ENCODE results near the gene TAF1B. TPM values are rescaled to one million over a fixed set of nuclear protein-coding genes. Genes with fewer than 3 reads are reported as not detected.

The TAF1B gene
- total and polyA plus RNA-seq, 2 donors from 2014 or later, result 8.8 to 27.7 TPM

DNA sequence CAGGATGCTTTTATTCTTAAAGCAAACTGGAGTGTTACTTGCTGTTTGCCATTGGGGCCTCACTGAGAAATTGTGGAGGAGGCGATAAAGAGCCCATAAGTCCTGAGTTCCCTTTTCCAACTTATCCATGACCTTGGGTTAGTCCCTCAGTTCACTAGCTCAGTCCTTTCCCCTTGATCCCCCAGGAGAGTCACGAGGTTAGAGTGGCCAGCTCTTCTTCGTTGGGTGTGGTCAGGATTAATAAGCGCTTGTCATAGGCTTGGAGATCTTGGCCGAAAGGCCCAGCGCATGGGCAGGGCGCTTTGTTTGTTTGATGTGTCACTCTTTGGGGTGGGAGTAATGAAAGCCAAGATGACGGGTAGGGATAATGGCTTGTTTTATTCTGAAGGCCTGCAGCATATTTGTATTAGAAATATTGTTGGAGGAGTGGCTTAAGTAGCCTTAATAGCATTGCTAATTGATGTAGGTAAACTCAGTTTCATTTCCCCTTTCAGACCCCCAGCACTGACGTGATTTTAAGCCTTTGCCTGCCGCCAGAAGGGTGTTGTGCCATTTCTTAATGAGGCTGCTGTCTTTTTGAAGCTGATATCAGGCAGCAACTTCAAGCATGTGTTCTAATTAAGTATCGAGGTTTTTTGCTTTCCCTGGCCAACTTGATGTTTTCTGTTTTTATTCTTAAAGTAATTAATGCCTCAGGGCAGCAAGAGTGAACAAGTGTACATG is 123.9 kb downstream of the TAF1B start:
- H3K9ac ChIP-seq (ENCODE audit: low read length in 3 of 3), result no peak overlapping the region
- no peaks in the 10 kb centered on the region for H3K27me3 ChIP-seq (ENCODE audit: control insufficient read depth, insufficient read depth, low read length)
- no peak overlapping the region for H3K4me3 ChIP-seq (ENCODE audit: low read length in 3 of 3)
- H3K36me3 ChIP-seq (ENCODE audit: control insufficient read depth in 2 of 3, insufficient read depth in 3 of 3, low read length in 3 of 3), result peaks cover 0 to 20% (median 10%) of the 10 kb centered on the region in 3 donors
- TF ChIP-seq CTCF (IDR thresholded peaks at IDR 0.05; ENCODE audit: borderline replicate concordance, extremely low read depth, insufficient read depth), result no peak
- no peaks in the 10 kb centered on the region for H3K4me1 ChIP-seq (ENCODE audit: control insufficient read depth in 2 of 3, insufficient read depth in 2 of 3, low read depth in 1 of 3, low read length in 3 of 3)
- intact Hi-C loops (cut with DNase I), result no loop called here
- H3K9me3 ChIP-seq (ENCODE audit: control insufficient read depth in 2 of 3, insufficient read depth in 1 of 3, low read length in 3 of 3), result no peaks in the 10 kb centered on the region
- DNase-seq (no peak), FAIRE-seq (no peak)
- no peak overlapping the region for H3K27ac ChIP-seq (ENCODE audit: low read depth in 2 of 2, low read length in 2 of 2)

- DNase-seq, result no peak
- H3K36me3 ChIP-seq (ENCODE audit: control insufficient read depth in 2 of 3, insufficient read depth in 3 of 3, low read length in 3 of 3), result peaks cover 0 to 13% (median 8%) of the 10 kb centered on the region in 3 donors
- TF ChIP-seq CTCF (IDR thresholded peaks at IDR 0.05; ENCODE audit: borderline replicate concordance, extremely low read depth, insufficient read depth), result no peak
- H3K4me1 ChIP-seq (ENCODE audit: control insufficient read depth in 2 of 3, insufficient read depth in 2 of 3, low read depth in 1 of 3, low read length in 3 of 3), result no peaks in the 10 kb centered on the region
- H3K27ac ChIP-seq (ENCODE audit: low read depth in 2 of 2, low read length in 2 of 2), result no peak overlapping the region
- no peak overlapping the region for H3K4me3 ChIP-seq (ENCODE audit: low read length in 3 of 3)
- no peak for FAIRE-seq
- no peaks in the 10 kb centered on the region for H3K27me3 ChIP-seq (ENCODE audit: control insufficient read depth, insufficient read depth, low read length)
- no peak overlapping the region for H3K9ac ChIP-seq (ENCODE audit: low read length in 3 of 3)
- intact Hi-C loops (cut with DNase I), result no loop called here
- no peaks in the 10 kb centered on the region for H3K9me3 ChIP-seq (ENCODE audit: control insufficient read depth in 2 of 3, insufficient read depth in 1 of 3, low read length in 3 of 3)
These were observed 125.6 kb downstream of the TAF1B start for GRCh38 chr2:9968553-9969497.

DNA sequence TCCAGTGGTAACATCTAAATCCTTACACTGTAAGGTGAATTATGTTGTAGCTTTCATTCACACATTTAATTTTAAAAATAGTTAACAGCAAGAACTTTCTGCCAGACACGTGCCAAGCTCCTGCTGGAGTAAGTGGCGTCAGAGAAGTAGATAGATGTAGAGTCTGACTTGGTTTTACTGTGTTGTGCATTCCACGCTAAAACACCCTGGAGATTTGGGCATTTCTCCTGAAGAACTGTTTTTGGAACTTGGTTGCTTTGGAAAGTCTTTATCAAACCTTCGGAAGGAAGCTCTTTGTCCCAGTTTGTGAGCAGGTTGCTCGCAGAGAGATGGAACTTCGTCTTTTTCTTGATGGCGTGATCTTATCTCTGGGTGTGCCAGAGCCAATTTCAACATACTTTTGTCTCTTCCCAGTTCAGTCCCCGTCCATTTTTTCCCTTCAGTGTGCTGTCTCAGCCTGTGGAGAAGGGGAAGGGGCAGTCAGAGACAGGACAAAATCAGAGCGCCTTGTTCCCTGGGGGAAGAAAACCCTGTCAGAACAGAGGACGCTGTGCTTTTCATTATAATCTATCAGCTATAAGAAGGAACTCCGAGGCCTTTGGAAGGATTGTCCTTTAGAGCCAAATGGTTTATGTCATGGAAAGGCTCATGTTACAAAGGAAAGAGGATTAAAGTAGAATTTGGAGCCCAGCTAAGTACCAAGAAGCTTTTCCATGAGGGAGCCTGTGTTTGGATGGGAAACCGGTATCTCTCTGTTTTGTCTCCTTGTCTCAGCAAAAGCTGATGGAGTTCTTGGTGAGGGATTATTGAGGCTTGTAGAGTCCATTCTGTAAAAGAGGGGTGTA is 127.1 kb downstream of the TAF1B start:
- no peaks in the 10 kb centered on the region for H3K27me3 ChIP-seq (ENCODE audit: control insufficient read depth, insufficient read depth, low read length)
- H3K9ac ChIP-seq (ENCODE audit: low read length in 3 of 3), result no peak overlapping the region
- intact Hi-C loops (cut with DNase I), result no loop called here
- H3K4me1 ChIP-seq (ENCODE audit: control insufficient read depth in 2 of 3, insufficient read depth in 2 of 3, low read depth in 1 of 3, low read length in 3 of 3), result no peaks in the 10 kb centered on the region
- H3K36me3 ChIP-seq (ENCODE audit: control insufficient read depth in 2 of 3, insufficient read depth in 3 of 3, low read length in 3 of 3), result peaks cover 0 to 14% (median 1%) of the 10 kb centered on the region in 3 donors
- no peak overlapping the region for H3K4me3 ChIP-seq (ENCODE audit: low read length in 3 of 3)
- H3K27ac ChIP-seq (ENCODE audit: low read depth in 2 of 2, low read length in 2 of 2), result no peak overlapping the region
- no peak for TF ChIP-seq CTCF (IDR thresholded peaks at IDR 0.05; ENCODE audit: borderline replicate concordance, extremely low read depth, insufficient read depth)
- no peak for FAIRE-seq
- DNase-seq, result peak in 1 of 5 donors; percentile 71
- H3K9me3 ChIP-seq (ENCODE audit: control insufficient read depth in 2 of 3, insufficient read depth in 1 of 3, low read length in 3 of 3), result no peaks in the 10 kb centered on the region

Data from kidney (tissue), 14 donors.